ENCODE measurements around the gene ARFGAP2. TPM values are rescaled to one million over a fixed set of nuclear protein-coding genes. Genes with fewer than 3 reads are reported as not detected.

ARFGAP2 gene
- total RNA-seq, 6 experiments from 2014 or later = 58.2 to 64.0 (median 61.1) TPM

- peaks cover 55% of the 10 kb centered on the region for H3K4me1 Mint-ChIP-seq (ENCODE audit: low read depth)
- peak overlapping the region; percentile 51; the same call in 1 of the 2 replicates for H3K27ac Mint-ChIP-seq
- no peaks in the 10 kb centered on the region for H3K36me3 Mint-ChIP-seq (ENCODE audit: low read depth)
- H3K4me3 Mint-ChIP-seq = no peak overlapping the region
- TF ChIP-seq CTCF (IDR thresholded peaks at IDR 0.05) = no peak
- H3K27me3 Mint-ChIP-seq (ENCODE audit: insufficient read depth) = peaks cover 4% of the 10 kb centered on the region; the same call in 1 of the 2 replicates
- DNase-seq = peak; percentile 80
- H3K9me3 Mint-ChIP-seq = no peaks in the 10 kb centered on the region
Measured at GRCh38 chr11:47189100-47189834, 12.6 kb upstream of the ARFGAP2 start.

GRCh38 chr11:47188259-47188658, 11.6 kb upstream of the ARFGAP2 start:
- no peak for DNase-seq
- Mint-ChIP-seq H3K27me3 (ENCODE audit: insufficient read depth) (peaks cover 4% of the 10 kb centered on the region; the same call in 1 of the 2 replicates), H3K27ac (no peak overlapping the region), H3K4me1 (ENCODE audit: low read depth) (peaks cover 45% of the 10 kb centered on the region), H3K36me3 (ENCODE audit: low read depth) (no peaks in the 10 kb centered on the region), H3K9me3 (no peaks in the 10 kb centered on the region), H3K4me3 (no peak overlapping the region)
- no peak for TF ChIP-seq CTCF (IDR thresholded peaks at IDR 0.05)

- peaks cover 42% of the 10 kb centered on the region for H3K4me1 Mint-ChIP-seq (ENCODE audit: low read depth)
- DNase-seq = no peak
- no peaks in the 10 kb centered on the region for H3K9me3 Mint-ChIP-seq
- H3K36me3 Mint-ChIP-seq (ENCODE audit: low read depth) = no peaks in the 10 kb centered on the region
- peaks cover 4% of the 10 kb centered on the region; the same call in 1 of the 2 replicates for H3K27me3 Mint-ChIP-seq (ENCODE audit: insufficient read depth)
- H3K27ac Mint-ChIP-seq = no peak overlapping the region
- TF ChIP-seq CTCF (IDR thresholded peaks at IDR 0.05) = no peak
- peak overlapping the region; percentile 79 for H3K4me3 Mint-ChIP-seq
Measured at GRCh38 chr11:47187723-47188122, 11.0 kb upstream of the ARFGAP2 start.

- Mint-ChIP-seq H3K9me3 (no peaks in the 10 kb centered on the region), H3K36me3 (ENCODE audit: low read depth) (no peaks in the 10 kb centered on the region), H3K4me3 (peak overlapping the region; percentile 79), H3K4me1 (ENCODE audit: low read depth) (peaks cover 37% of the 10 kb centered on the region), H3K27ac (peak overlapping the region; percentile 40), H3K27me3 (ENCODE audit: insufficient read depth) (peaks cover 4% of the 10 kb centered on the region; the same call in 1 of the 2 replicates)
- DNase-seq = no peak
- peak; percentile 24; the same call in 1 of the 2 replicates for TF ChIP-seq CTCF (IDR thresholded peaks at IDR 0.05)
Measured at GRCh38 chr11:47186700-47187695, 10.3 kb upstream of the ARFGAP2 start.

GRCh38 chr11:47186076-47186699, 9.5 kb upstream of the ARFGAP2 start, which contains the start of gene PACSIN3:
Gene PACSIN3, minus strand, starts transcription at chr11:47186434. Its CDS starts 3,707 bp downstream, at chr11:47182727.
- peak; percentile 19; the same call in 1 of the 2 replicates for TF ChIP-seq CTCF (IDR thresholded peaks at IDR 0.05)
- Mint-ChIP-seq H3K4me1 (ENCODE audit: low read depth) (peaks cover 29% of the 10 kb centered on the region), H3K36me3 (ENCODE audit: low read depth) (no peaks in the 10 kb centered on the region), H3K9me3 (no peaks in the 10 kb centered on the region), H3K27me3 (ENCODE audit: insufficient read depth) (peaks cover 4% of the 10 kb centered on the region; the same call in 1 of the 2 replicates), H3K27ac (peak within 1 kb of the TSS; percentile 71), H3K4me3 (peak within 1 kb of the TSS; percentile 84)
- no peak for DNase-seq

Data from HFFc6 (cell line).